GM19452 (cell line): Measurements from ENCODE around the gene NOXO1.
A peak's percentile ranks its signal among the peaks of the same experiment; 100 is the strongest.

ENCODE experiments used
- ATAC-seq: cut with Tn5 transposase; IDR thresholded peaks from one replicate; pipeline ENCODE4 v1.9.1; 2021; ENCODE audit not compliant: unreplicated experiment

Gene NOXO1

GRCh38 chr16:1998360-1998835 lies 17.1 kb upstream of the NOXO1 start:
- no peak for ATAC-seq

DNA sequence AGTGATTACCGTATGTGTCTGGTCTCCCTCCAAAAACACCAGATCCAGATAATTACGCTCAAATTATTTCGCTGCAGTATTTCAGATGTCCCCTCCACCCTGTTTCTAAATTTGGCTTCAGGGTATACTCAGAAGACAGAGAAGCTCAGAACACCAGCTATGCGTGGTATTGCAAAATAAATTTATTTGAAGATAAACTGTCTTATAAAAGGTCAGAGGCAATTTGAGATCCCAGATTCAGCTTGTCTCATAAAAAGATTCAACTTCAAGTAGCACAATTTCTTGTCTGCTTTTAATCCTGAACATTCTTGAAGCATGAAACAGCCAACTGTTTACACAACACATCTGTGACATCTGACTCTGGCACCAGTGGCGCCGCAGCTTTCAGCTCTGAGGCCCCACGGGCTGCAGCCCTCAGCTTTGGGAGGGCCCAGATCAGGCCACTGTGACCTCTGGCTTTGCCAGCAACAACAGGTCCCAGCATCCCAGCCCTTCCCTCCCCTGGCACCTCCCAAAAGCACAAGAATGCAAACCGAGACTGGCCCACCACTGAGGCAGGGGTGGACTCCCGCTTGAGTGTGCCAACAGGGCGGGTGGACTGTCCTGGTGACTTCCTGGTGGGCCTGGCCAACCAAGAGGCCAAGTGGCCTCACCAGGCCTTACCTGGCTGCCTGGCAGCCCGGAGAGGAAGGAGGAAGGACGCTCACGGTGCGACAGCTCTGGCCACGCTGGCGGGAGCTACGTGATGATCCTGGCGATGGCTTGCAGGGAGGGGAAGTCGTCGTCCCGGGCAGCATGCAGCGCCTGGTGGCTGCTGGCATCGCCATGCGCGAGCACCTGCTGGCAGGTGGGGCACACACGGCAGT lies 16.5 kb upstream of the NOXO1 start:
- no peak for ATAC-seq

DNA sequence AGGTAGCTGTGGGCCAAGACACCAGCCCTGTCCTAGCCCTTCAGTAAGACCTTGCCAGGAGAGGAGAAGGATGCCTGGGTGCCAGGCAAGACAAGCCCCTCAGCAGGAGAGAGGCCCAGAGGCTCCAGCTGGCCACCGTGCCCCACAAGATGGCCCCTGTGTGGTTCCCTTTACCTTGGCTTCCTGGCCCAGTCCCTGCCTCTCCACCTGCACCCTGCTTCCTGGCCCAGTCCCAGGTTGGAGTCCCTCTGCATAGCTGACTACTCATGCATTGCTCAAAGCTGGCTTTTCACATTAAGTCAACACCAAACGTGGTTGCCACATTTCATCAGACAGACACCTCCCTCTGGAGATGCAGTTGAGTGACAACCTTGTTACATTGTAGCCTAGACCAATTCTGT lies 12.5 kb upstream of the NOXO1 start:
- ATAC-seq: no peak

DNA sequence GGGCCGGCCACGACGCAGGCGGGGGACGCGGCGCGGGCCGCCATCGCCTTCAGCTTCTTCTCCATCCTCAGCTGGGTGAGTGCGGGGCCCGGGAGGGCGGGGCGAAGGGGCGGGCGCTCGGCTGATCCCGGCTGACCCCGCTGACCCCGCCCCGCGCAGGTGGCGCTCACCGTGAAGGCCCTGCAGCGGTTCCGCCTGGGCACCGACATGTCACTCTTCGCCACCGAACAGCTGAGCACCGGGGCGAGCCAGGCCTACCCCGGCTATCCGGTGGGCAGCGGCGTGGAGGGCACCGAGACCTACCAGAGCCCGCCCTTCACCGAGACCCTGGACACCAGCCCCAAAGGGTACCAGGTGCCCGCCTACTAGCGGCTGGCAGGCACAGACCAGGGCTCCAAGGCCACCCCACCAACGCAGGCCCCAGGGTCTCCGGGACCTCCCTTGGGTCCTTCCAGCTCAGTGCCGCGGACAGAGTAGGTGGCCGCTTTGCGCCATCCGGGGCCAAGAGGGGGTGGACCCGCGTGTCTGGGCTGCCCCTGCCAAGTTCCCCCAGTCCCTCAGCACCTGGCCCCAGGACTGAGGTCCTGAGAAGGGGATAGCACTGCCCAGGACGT lies 11.5 kb upstream of the NOXO1 start:
- ATAC-seq: no peak

DNA sequence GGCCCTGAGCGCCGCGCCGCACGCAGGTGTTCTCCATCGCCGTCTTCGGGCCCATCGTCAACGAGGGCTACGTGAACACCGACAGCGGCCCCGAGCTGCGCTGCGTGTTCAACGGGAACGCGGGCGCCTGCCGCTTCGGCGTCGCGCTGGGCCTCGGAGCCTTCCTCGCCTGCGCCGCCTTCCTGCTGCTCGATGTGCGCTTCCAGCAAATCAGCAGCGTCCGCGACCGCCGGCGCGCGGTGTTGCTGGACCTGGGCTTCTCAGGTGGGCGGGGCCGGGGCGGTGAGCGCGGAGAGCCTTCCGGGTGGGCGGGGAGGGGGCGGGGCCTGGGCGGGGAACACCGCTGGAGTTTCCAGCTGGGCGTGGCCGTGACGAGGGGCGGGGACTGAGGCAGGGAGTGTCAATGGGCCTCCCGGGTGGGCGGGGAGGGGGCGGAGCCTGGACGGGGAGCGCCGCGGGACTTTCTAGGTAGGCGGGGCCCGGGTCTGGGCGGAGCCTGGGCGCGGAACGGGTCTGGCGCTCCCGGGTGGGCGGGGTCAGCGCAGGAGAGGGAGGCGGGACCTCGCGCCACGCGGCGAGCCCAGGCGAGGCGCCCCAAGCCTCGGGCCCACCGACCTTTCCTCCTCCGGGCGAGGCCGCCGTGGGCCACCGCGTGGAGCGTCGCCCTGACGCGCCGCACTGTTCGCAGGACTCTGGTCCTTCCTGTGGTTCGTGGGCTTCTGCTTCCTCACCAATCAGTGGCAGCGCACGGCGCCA lies 10.9 kb upstream of the NOXO1 start:
- no peak for ATAC-seq

DNA sequence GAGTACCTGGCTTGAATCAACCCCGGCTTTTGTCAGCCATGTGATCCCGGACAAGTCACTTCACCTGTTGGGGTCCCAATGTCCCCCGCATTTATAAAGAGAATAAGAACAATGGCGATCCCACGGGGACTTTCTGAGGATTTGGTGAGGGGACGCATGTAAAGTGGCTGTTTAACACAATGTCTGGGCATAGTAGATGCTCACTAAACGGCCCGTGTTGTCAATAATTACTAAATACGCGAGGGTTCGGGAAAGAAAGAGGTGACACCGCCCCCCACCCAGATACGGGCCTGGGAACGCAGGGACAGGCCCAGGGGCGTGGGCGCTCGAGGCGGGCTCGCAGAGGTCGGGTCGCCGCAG lies 10.3 kb upstream of the NOXO1 start:
- ATAC-seq: no peak

GRCh38 chr16:1991135-1991551 lies 9.9 kb upstream of the NOXO1 start:
- ATAC-seq: no peak

DNA sequence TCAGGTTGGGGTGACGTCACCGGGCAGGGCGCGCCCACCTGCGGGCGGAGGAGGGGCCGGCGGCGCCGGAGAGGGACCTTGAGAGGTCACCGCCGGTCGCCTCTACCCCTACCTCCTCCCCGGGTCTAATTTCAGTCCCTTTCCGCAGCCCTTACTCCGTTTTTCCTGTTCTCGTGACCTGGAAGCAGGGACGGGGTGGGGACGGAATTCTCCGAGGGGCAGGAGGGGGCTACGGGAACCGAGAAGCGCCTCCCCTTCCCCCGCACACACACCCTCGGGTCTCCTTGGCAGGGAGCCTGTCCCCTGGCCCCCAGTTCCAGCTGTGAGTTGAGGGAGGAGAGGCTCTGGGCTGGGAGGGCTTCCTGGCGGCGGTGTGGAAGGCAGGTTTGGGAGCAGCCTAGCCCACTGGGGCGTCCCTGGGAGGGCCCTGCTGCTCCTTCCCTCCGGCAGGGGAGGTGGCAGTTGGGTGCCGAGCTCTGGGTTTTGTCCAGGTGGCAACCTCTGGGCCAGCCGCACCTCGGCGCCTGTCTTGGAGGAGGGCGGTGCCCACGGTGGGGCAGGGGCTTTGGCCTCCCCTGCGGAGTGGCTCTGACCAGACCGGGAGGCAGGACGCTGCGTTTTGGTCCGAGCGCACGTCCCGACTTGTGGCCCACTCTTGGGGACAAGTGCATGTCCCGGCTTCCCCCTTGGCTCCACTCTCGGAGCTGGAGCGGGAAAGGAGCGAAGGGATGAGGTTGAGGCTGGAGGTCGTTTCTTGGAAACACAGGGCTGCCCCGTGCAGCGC lies 9.3 kb upstream of the NOXO1 start:
- ATAC-seq: no peak

DNA sequence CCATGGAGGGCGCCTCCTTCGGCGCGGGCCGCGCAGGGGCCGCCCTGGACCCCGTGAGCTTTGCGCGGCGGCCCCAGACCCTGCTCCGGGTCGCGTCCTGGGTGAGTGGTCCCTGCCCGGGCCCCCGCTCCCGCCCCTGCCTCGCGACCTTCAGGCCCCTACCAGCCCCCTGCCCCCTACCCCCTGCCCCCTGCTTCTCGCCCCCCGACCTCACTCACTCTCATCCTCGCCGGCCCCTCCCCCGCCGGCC lies 8.8 kb upstream of the NOXO1 start:
- no peak for ATAC-seq

DNA sequence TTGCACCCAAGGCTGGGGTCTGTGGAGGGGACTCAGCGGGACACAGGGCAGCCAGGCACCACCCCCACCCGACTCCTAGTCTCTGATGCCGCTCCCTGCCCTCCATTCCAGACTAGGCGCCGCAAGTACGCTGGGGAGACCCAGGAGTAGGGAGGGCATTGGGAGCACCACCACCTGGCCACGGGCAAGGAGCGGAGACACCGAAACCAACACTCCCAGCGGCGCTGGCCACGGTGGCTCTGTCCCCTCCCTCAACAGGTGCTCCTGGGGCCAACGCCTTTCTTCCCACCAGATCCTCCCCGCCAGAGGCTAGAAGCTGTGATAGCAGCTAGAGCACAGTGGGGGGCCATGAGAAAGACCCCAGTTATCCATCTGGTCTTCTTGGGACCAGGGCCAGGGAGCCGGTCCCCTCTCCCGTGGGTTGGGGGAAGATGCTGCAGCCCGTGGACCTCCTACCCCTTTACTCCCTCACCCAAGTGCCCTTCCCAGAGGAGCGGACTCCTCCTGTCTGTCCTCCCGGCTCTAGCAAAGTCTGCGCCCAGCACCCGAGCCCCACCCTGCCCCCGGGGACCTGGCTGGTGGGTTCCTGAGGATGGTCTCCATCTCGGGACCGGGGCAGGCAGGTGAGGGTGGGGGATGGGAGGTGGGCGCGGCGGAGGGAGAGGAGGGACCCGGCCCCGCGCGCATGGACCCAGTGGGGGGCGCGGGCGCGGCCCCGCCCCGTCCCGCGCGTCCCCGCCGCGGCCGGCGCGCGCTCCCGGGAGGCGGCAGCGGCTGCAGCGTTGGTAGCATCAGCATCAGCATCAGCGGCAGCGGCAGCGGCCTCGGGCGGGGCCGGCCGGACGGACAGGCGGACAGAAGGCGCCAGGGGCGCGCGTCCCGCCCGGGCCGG lies 8.2 kb upstream of the NOXO1 start, which contains the start of gene SYNGR3:
Gene SYNGR3 (plus strand): TSS at position 762 of the 892 bp plus-strand sequence. CDS start 133 bp downstream, outside the sequence.
- no peak for ATAC-seq

- ATAC-seq: no peak
Measured at GRCh38 chr16:1987198-1987597, 5.9 kb upstream of the NOXO1 start.

DNA sequence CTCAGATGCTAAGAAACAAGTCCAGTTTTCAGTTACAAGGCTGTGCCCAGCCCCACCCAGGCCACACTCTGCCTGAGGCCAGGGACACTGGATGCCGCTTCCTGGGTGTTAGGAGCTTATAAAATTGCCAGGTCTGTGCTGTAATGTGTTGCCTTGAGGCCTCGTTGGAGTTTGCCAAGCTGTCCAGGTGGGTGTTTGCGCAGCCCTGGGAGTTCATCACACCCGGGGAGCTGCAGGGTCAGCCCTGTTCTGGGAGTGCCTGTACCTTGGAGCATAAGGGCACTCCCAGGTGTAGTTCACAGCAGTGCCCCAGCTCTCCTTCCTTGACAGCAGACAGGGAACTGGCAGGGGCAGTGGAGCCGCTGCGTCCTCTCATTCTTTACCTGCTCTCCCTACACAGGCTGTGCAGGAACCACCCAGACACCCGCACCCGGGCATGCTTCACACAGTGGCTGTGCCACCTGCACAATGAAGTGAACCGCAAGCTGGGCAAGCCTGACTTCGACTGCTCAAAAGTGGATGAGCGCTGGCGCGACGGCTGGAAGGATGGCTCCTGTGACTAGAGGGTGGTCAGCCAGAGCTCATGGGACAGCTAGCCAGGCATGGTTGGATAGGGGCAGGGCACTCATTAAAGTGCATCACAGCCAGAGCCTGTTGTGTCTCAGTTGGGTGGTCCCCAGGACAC lies 4.3 kb upstream of the NOXO1 start:
- no peak for ATAC-seq

DNA sequence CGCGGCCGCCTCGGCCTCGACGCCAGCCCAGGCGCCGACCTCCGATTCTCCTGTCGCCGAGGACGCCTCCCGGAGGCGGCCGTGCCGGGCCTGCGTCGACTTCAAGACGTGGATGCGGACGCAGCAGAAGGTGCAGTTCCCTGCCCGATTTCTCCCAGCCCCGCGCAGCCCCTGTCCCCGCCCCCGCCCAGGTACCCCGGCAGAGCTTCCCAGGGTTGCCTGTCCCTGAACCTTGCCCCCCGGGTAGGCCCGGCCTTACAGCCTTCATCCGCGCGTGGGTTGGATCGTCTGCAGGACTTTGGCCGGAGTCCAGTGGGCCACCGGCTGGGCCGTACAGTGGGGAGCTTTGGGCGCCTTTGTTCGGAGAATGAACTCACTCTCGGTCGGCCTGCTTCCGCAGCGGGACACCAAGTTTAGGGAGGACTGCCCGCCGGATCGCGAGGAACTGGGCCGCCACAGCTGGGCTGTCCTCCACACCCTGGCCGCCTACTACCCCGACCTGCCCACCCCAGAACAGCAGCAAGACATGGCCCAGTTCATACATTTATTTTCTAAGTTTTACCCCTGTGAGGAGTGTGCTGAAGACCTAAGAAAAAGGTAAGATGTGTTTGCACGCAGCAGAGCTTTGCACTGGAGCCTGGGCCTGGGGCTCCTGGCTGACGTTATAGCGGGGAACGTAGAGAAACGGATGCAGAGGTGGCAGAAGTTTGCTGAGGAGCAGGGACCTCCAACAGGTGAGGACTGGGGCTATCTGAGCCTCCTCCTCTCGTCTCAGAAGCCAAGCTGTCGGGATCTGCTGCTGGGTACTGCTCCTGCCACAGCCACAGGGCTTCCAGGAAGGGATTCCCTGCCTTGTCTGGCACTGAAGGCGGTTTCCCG lies 3.3 kb upstream of the NOXO1 start:
- no peak for ATAC-seq

- peak; percentile 66 for ATAC-seq
Measured at GRCh38 chr16:1983544-1984346, 2.5 kb upstream of the NOXO1 start, which contains the start of gene GFER. Gene GFER, plus strand, starts transcription at chr16:1984193. Its CDS starts 26 bp downstream, at chr16:1984219.

DNA sequence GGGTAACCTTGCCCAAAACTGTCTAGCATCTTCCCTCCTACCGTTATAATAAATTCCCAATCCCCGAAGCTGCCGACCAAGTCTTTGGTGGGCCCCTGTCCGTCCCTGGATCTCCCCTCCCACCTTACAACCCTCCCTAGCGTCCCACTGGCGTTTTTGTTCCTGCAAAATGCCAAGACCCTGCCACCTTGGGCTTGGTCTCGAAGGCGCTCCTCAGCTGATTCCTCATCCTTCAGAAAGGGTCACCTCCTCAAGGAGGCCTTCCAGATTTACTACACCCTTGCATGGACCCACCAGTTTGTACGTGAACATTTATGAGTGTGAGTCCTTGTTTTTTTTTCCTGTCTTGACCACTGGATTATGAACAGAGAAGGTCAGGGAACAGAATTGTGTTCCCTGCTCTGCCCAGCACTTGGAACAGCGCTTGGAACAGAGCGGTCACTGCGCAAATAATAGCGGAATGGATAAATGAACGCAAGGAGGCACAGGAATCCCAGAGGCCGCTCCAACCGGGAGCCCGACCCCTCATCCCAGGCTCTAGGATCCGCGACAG lies 1.8 kb upstream of the NOXO1 start:
- no peak for ATAC-seq

GRCh38 chr16:1982013-1982433 lies 754 bp upstream of the NOXO1 start:
- ATAC-seq: no peak

DNA sequence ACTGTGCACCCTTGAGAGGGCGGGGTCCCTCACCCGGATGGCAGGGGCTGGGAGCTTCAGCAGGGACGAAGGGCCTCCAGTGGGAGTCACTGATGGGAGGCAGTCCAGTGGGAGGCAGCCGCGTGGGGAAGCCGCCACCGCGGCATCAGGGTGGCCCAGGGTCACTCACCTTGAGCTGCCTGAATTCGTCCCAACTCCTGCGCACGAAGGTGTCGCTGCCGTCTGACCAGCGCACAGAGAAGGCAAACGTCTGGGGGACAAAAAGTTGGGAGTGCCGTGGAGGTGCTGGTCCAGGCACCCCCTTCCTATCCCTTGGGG lies 540 bp downstream of the NOXO1 start:
- ATAC-seq: no peak
